Astrocyte (in vitro differentiated cells and primary cell): ENCODE results near the gene OR6C2.

ENCODE experiments used
- EZH2 ChIP-seq: IDR thresholded peaks from 2 replicates; pipeline ENCODE4 v1.6.1; 2012; ENCODE audit warnings: mild to moderate bottlenecking, low read length, inconsistent platforms; ENCODE audit not compliant: insufficient read depth
- TF ChIP-seq, protein P1 (sequence below): IDR thresholded peaks from 2 replicates; pipeline ENCODE4 v1.5.1; 2011; ENCODE audit warnings: low read depth, mild to moderate bottlenecking, inconsistent platforms, low read length, moderate library complexity; ENCODE audit not compliant: insufficient read depth

DNA sequence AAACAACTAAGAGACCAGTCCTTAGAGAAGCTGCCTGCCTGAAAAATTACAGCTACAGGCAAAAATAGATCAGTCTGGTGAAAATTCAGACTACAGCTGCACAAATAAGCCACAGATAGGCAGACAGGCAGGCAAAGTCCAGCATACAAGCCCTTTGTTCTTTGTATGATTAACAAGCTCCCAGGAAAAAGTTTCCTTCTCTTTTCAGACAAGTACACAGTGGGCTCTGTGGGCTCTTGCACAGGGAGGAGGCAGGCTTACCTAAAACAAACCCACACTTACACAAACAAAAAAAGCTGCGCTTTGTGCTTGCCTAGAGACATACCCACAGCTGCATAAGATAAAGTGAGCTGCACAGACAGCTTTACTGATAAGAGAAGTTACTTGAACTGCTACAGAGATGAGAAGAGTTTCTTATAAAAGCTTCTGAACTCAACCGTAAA, 56.0 kb downstream of the OR6C2 start:
- TF ChIP-seq, protein P1, sequence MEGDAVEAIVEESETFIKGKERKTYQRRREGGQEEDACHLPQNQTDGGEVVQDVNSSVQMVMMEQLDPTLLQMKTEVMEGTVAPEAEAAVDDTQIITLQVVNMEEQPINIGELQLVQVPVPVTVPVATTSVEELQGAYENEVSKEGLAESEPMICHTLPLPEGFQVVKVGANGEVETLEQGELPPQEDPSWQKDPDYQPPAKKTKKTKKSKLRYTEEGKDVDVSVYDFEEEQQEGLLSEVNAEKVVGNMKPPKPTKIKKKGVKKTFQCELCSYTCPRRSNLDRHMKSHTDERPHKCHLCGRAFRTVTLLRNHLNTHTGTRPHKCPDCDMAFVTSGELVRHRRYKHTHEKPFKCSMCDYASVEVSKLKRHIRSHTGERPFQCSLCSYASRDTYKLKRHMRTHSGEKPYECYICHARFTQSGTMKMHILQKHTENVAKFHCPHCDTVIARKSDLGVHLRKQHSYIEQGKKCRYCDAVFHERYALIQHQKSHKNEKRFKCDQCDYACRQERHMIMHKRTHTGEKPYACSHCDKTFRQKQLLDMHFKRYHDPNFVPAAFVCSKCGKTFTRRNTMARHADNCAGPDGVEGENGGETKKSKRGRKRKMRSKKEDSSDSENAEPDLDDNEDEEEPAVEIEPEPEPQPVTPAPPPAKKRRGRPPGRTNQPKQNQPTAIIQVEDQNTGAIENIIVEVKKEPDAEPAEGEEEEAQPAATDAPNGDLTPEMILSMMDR: no peak
- no peak for TF ChIP-seq EZH2
